Urinary bladder (tissue), 4 donors: ENCODE results near the gene DDX60. TPM values are rescaled to one million over a fixed set of nuclear protein-coding genes. Genes with fewer than 3 reads are reported as not detected.
"Not testable (repeated sequence)": the region's sequence is repeated elsewhere in the genome, so short reads cannot be mapped to it uniquely, and the experiment has no call there.

ENCODE experiments used
- DNase-seq: peaks from one replicate; pipeline ENCODE4 v3.0.0-alpha.2; 2015; ENCODE audit errors: extremely low spot score
- H3K27ac ChIP-seq: one replicate; pipeline ENCODE4 v1.5.1; 2013; ENCODE audit warnings: low read depth, mild to moderate bottlenecking, moderate library complexity
- H3K36me3 ChIP-seq: one replicate; pipeline ENCODE4 v1.6.1; 2013; ENCODE audit warnings: mild to moderate bottlenecking, moderate library complexity; ENCODE audit not compliant: insufficient read depth
- H3K4me1 ChIP-seq: one replicate; pipeline ENCODE4 v1.6.1; 2013; ENCODE audit warnings: mild to moderate bottlenecking, moderate library complexity; ENCODE audit not compliant: insufficient read depth
- H3K4me3 ChIP-seq: one replicate; pipeline ENCODE4 v1.5.1; 2013; ENCODE audit warnings: low read depth, low read length
- WGBS: extraction: QIAGEN DNeasy Blood & Tissue Kit; methylation state at CpG from one replicate; pipeline ENCODE4 v1.1.7; 2013; 5-methylcytosine and 5-hydroxymethylcytosine counted together
- polyA plus RNA-seq: library from polyadenylated mRNA; stranded (reverse); fragments of 200-250 nt; gene quantifications from one replicate; pipeline ENCODE4 v1.2.3, GENCODE V29; 2013
- total RNA-seq: library from RNA; depleted of rRNA; stranded (reverse); fragments of >200 nt; gene quantifications from one replicate; pipeline ENCODE4 v1.2.3, GENCODE V29; 2014
- donor health status: healthy with polysubstance abuse.
- donor health status: healthy.

DDX60 gene
- total and polyA plus RNA-seq, 2 donors = 8.9 to 42.3 TPM

DNA sequence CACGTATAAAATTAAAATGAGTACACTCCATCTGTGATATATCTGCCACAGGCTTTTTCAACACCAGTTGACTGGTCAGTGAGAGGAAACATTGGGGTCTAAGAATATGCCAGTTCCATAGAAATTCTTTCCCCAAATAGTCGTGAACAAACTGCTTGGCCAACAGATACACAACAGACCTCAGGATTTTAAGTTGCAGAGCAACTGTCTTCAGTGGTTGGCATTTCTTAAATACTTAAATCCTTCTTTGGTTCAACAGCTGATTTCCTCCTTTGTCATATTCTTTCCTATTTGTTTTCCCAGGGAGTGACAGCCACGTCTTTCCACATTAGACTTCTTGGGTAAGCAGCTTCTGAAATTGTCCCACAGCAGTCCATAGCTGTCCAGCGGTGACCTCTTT, 7.0 kb upstream of the DDX60 start:
- Histone ChIP-seq H3K36me3 (no peaks in the 10 kb centered on the region), H3K4me3 (no peak overlapping the region), H3K27ac (no peak overlapping the region), H3K4me1 (no peaks in the 10 kb centered on the region)
- DNase-seq = no peak
- WGBS = 72% methylated on average over 4 of the region's 4 CpGs

DNA sequence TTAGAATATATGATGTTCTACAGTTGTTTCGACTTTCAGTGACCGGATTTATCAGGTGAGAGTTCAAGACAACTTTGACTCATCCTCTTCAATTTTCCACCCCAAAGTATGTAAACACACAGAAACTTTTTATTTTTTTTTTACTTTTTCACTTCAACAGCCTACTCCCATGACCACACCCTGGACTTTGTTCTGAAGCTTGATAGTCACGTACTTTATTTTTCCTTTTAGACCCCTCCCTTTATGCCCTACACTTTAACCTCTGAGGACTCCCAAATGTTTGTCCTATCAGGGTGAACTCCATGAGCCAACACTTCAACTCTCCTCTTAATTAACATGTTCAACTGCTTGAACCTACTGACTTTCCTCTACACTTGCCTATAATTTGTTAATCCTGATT, 2.5 kb upstream of the DDX60 start:
- no peak overlapping the region for H3K4me3 ChIP-seq
- no peaks in the 10 kb centered on the region for H3K36me3 ChIP-seq
- H3K27ac ChIP-seq = no peak overlapping the region
- DNase-seq = no peak
- peaks cover 2% of the 10 kb centered on the region for H3K4me1 ChIP-seq
- WGBS = 87% methylated on average over 3 of the region's 3 CpGs

DNA sequence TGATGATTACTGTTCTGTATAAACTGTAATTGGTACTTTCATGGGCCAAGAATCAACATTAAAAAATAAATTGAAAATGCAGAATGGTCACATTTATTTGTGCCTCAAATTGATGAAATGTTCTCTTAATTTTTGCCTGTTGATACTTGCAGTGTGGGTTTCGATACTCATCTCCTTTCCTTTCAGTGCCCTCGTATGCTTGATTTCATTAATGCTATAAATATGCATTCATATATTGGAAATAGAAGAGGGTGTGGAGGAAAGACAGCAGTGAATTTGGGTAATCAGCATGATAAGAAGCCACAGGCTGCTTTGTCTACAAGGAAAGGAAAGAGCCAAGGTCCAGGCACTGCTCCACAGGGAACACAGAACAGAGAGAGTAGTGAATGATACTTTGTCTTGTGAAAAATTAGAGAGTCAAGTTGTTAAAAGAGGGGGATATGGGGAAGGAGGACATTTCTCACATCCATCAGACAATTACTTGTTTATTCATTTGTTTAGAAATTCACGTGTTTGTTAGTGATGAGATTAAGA, 1.0 kb upstream of the DDX60 start:
- Histone ChIP-seq H3K4me1 (peaks cover 2% of the 10 kb centered on the region), H3K36me3 (no peaks in the 10 kb centered on the region), H3K27ac (no peak overlapping the region), H3K4me3 (no peak overlapping the region)
- DNase-seq = no peak
- 59% methylated on average over 3 of the region's 3 CpGs for WGBS

DNA sequence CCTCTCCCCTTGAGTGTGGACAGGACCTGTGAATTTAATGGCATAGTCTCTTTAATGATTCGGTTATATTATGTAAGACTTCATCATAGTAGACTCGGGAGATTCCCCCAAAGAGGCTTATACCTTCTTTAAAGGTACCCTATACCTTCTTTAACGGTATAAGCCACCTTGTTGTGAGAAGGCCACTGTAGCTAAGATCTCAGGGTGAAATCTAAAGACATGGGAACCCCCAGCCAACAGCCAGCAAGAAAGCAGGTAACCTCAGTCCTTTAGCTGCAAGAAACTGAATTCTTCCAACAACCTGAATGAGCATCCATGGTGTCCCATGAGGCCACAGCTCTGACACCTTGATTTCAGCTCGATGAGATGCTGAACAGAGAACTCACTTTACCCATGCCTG, 931 bp downstream of the DDX60 start:
- WGBS = 81% methylated on average over 4 of the region's 4 CpGs
- Histone ChIP-seq H3K4me3 (peak overlapping the region; percentile 94), H3K4me1 (peaks cover 2% of the 10 kb centered on the region), H3K27ac (no peak overlapping the region), H3K36me3 (no peaks in the 10 kb centered on the region)
- DNase-seq = no peak

DNA sequence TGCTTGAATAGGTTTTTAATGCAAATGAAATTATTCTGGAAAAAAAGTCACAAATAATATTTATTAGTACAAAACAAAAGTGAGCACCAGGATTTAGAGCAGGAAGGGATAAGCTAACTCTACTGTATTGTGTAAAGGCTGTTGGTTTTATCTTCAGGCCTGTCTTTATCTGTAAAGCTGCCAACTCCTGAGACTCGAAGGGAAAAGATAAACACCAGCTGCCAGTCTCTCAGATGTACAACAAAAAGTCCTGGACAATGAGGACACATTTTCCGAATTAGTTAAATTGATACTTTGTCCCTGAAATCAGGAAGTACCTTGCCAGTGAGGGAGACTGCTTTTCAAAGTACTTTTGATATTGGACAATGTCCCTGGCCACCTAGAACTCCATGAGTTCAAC, 8.8 kb downstream of the DDX60 start:
- Histone ChIP-seq H3K36me3 (peaks cover 5% of the 10 kb centered on the region), H3K27ac (no peak overlapping the region), H3K4me1 (no peaks in the 10 kb centered on the region), H3K4me3 (no peak overlapping the region)
- no peak for DNase-seq
- 20% methylated on average over 2 of the region's 2 CpGs for WGBS

DNA sequence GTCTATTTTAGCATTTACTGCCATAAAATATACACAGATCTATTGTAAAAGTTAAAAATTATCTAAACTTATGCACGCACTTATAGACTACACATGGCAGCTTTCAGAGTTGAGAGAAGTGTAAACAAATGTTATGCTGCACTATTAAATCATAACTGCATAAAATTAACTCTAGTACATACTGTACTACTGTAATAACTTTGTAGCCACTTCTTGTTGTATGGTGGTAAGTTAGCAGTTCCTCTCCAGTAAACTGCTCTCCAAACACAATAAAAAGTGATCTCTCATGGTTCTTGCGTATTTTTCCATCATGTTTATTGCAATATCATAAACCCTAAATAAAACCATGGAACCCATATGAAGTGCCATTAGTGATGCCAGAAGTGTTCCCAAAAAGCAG, 9.6 kb downstream of the DDX60 start:
- Histone ChIP-seq H3K4me1 (no peaks in the 10 kb centered on the region), H3K27ac (no peak overlapping the region), H3K36me3 (peaks cover 5% of the 10 kb centered on the region), H3K4me3 (no peak overlapping the region)
- 91% methylated on average over 2 of the region's 2 CpGs for WGBS
- DNase-seq = no peak

DNA sequence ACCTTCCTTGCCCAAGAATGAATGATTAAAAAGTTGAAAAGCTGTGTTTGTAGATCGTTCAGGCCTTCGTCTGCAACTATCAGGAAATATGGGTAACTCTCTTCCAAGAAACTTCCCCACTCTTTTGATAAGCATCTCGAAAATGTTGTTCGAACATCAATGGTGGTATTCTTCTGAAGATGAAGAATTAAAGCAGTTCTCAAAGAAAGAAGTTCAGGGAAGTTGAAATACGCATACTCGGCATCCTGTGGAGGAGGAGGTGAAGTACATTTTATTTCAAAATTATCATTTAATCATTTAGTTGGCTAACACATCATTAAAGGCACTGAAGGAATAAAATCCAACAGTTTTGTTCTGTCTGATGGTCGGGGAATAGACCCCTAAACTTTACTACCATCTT, 12.1 kb downstream of the DDX60 start:
- DNase-seq = no peak
- Histone ChIP-seq H3K4me1 (no peaks in the 10 kb centered on the region), H3K4me3 (no peak overlapping the region), H3K36me3 (peaks cover 9% of the 10 kb centered on the region), H3K27ac (no peak overlapping the region)
- 89% methylated on average over 7 of the region's 7 CpGs for WGBS

DNA sequence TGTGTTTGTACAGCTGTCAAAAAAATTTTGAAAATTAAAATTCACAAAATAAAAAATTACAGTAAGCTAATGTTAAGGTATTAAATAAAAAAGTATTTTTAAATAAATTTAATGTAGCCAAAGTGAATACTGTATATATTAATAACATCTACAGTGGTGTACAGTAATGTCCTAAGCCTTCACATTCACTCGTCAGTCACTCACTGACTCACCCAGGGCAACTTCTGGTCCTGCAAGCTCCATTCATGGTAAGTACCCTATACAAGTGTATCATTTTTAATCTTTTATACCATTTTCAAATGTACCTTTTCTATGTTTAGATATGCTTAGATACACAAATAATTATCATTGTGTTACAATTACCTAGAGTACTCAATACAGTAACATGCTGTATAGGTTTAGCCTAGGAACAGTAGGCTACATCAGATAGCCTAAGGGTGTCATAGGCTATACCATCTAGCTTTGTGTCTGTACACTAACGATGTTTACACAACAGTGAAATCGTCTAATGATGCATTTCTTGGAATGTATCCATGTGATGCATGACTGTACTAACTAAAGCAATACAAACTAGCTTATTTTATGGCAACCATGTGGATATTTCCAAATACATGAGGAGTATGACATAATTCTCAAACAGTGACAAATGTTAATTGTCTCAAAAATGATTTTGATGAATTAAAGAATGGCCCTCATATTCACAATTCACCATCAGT, 13.7 kb downstream of the DDX60 start:
- DNase-seq = no peak
- peaks cover 11% of the 10 kb centered on the region for H3K36me3 ChIP-seq
- no peak overlapping the region for H3K27ac ChIP-seq
- 77% methylated on average over 3 of the region's 3 CpGs for WGBS
- no peak overlapping the region for H3K4me3 ChIP-seq
- H3K4me1 ChIP-seq = no peaks in the 10 kb centered on the region

DNA sequence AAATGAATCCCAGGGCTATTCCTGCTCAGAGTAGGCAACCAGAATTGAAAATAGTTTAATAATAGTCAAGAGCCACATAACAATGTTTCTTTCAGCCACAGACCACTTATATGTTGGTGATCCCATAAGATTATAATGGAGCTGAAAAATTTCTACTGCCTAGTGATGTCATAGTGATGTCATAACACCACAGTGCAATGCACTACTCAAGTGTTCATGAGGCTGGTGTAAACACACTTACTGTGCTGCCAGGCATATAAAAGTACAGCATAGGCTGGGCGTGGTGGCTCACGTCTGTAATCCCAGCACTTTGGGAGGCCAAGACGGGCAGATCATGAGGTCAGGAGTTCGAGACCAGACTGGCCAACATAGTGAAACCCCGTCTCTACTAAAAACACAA, 15.1 kb downstream of the DDX60 start:
- 96% methylated on average over 5 of the region's 5 CpGs for WGBS
- not testable (repeated sequence) for H3K4me3 ChIP-seq, DNase-seq, H3K4me1 ChIP-seq, H3K27ac ChIP-seq
- H3K36me3 ChIP-seq = peaks cover 11% of the 10 kb centered on the region

DNA sequence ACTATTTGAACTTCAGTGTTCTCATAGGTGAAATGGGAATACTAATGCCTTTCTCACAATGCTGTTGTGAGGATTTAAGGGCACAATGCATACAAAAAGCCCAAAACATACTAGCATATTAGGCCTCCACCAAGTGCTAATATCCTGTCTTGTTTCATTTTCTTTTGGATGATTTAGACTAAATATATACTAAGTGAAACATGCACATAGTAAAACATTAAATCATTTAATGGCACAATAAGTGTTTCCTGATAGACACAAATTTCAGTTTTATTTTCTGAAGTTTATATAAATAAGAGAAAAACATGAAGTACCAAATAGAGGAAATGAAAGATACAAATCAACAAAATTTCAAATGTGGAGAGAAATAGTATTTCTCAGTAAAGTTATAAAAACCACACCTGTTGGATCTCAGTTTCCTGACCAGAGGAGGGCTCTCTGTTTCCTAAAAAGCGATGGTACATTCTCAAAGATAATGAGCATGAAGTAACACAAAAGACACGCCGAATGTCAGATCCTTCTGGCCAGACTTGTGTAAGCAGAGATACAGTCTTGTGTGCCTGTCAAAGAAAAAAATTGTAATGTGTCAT, 25.1 kb downstream of the DDX60 start:
- no peak for DNase-seq
- Histone ChIP-seq H3K36me3 (peaks cover 6% of the 10 kb centered on the region), H3K4me3 (no peak overlapping the region), H3K4me1 (no peaks in the 10 kb centered on the region), H3K27ac (no peak overlapping the region)
- 93% methylated on average over 3 of the region's 3 CpGs for WGBS

DNA sequence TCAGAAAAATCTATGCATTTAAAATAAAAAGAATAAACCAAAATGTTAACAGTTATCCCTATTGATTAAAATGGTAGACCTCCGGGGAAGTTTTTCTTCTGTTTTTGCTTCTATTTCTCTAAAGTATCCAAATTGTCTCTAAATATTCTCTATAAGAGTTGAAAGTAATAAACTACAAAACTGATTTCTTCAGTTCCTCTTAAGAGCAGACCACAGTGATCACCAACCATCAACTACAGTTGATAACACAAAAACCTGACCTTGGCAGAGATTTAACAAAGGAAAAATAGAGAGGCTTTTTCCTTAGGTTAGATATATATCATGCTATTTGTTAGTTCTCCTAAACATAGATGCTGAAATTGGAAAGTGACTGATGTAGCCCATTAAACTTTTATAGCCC, 27.3 kb downstream of the DDX60 start:
- no peaks in the 10 kb centered on the region for H3K4me1 ChIP-seq
- DNase-seq = no peak
- no peak overlapping the region for H3K27ac ChIP-seq
- no peak overlapping the region for H3K4me3 ChIP-seq
- peaks cover 6% of the 10 kb centered on the region for H3K36me3 ChIP-seq
- WGBS = 98% methylated on average over 1 of the region's 1 CpG

DNA sequence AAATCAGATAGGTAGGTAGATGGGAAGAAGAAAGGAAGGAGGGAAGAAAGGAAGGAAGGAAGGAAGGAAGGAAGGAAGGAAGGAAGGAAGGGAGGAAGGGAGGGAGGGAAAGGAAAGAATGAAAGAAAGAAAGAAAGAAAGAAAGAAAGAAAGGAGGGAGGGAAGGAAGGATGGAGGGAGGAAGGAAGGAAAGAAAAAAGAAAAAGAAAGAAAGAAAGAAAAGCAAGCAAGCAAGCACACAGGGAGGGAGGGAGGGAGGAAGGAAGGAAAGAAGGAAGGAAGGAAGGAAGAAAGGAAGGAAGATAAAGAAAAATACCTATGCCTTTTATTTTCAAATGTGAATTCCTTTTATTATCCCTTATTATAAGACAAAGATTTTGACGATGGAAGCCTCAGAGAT, 32.7 kb downstream of the DDX60 start:
- not testable (repeated sequence) for H3K4me3 ChIP-seq, H3K27ac ChIP-seq, H3K4me1 ChIP-seq, DNase-seq, H3K36me3 ChIP-seq
- WGBS = 89% methylated on average over 1 of the region's 1 CpG

DNA sequence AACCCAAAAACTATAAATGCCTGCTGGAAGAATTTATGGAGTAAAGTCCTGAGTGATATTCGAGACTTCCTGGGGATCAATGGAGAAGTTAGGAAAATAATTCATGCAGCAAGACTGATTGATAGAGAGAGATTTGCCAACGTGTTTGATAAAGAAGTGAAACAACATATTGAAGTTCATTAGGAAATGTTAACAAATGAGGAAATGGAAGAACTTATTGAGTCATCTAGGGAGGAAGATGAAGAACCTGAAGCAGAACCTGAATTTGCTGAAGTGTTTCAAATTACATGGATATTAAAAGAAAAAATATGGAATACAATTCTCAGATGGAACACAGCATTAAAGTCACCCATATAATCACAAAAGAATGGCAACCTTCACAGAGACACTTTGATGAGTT, 39.0 kb downstream of the DDX60 start:
- no peaks in the 10 kb centered on the region for H3K4me1 ChIP-seq
- DNase-seq = no peak
- no peak overlapping the region for H3K27ac ChIP-seq
- H3K4me3 ChIP-seq = no peak overlapping the region
- 78% methylated on average over 2 of the region's 2 CpGs for WGBS
- peaks cover 9% of the 10 kb centered on the region for H3K36me3 ChIP-seq

DNA sequence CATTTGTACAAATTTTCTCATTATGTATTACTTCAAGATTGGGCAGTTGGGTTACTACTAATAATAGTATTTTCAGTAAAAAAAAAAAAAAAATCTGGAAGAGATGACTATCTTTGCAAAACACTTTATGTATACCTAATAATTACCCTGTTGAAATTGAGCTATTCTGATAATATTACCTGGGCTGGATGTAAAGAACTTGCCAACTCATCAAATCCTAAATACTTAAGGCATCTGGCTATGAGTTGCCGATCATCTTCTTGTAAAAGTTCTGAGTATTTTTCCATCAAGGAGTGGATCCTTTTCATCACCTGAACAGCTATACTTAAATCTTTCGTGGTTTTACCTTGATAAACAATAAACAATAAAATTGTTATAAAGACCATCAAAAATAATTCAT, 42.7 kb downstream of the DDX60 start:
- H3K4me3 ChIP-seq = no peak overlapping the region
- no peak overlapping the region for H3K27ac ChIP-seq
- no peaks in the 10 kb centered on the region for H3K4me1 ChIP-seq
- WGBS = 92% methylated on average over 2 of the region's 2 CpGs
- DNase-seq = no peak
- peaks cover 16% of the 10 kb centered on the region for H3K36me3 ChIP-seq
